GM23338 (cell line): ENCODE results near the gene SLC7A5. TPM values are rescaled to one million over a fixed set of nuclear protein-coding genes. Genes with fewer than 3 reads are reported as not detected.

ENCODE experiments used
- ATAC-seq: fragments of 200-7000 bp; cut with Tn5 transposase; 3 replicates; pipeline ENCODE4 v1.9.1; 2020
- DNase-seq: peaks from one replicate; pipeline ENCODE4 v3.0.0-alpha.2; 2015; ENCODE audit warnings: low spot score
- H2AFZ ChIP-seq: fragments of 200-600 bp; sonication (generic); 2 replicates; pipeline ENCODE4 v1.8.0; 2016; ENCODE audit warnings: antibody characterized with exemption, mild to moderate bottlenecking, moderate library complexity
- H3F3A ChIP-seq: fragments of 200-600 bp; sonication (generic); replicated peaks from 2 replicates; pipeline ENCODE4 v1.8.0; 2017; ENCODE audit warnings: antibody characterized with exemption, mixed run types, low read depth
- H3K27ac ChIP-seq: fragments of 200-600 bp; sonication (generic); 2 replicates; pipeline ENCODE4 v1.6.1; 2016; ENCODE audit warnings: low read depth
- H3K27me3 ChIP-seq: fragments of 200-600 bp; sonication (generic); 2 replicates; pipeline ENCODE4 v1.8.0; 2016; ENCODE audit warnings: mild to moderate bottlenecking, mixed run types, moderate library complexity; ENCODE audit not compliant: insufficient read depth
- H3K36me3 ChIP-seq: fragments of 200-600 bp; sonication (generic); 2 replicates; pipeline ENCODE4 v1.8.0; 2016; ENCODE audit warnings: mild to moderate bottlenecking; ENCODE audit not compliant: insufficient read depth
- H3K4me1 ChIP-seq: fragments of 200-600 bp; sonication (generic); 2 replicates; pipeline ENCODE4 v1.8.0; 2016; ENCODE audit warnings: mild to moderate bottlenecking, moderate library complexity; ENCODE audit not compliant: insufficient read depth
- H3K4me2 ChIP-seq: fragments of 200-600 bp; sonication (generic); 2 replicates; pipeline ENCODE4 v1.7.1; 2017; ENCODE audit warnings: mixed run types
- H3K4me3 ChIP-seq: fragments of 200-600 bp; sonication (generic); 2 replicates; pipeline ENCODE4 v1.6.1; 2016; ENCODE audit warnings: mixed run types
- H3K79me2 ChIP-seq: fragments of 200-600 bp; sonication (generic); replicated peaks from 2 replicates; pipeline ENCODE4 v1.8.0; 2017; ENCODE audit warnings: mild to moderate bottlenecking; ENCODE audit not compliant: insufficient read depth
- H3K9me2 ChIP-seq: fragments of 200-600 bp; sonication (generic); 2 replicates; pipeline ENCODE4 v1.8.0; 2017; ENCODE audit not compliant: insufficient read depth
- H4K20me1 ChIP-seq: fragments of 200-600 bp; sonication (generic); replicated peaks from 2 replicates; pipeline ENCODE4 v1.8.0; 2017; ENCODE audit warnings: mild to moderate bottlenecking; ENCODE audit not compliant: insufficient read depth
- H3K27ac Mint-ChIP-seq: 2 replicates; pipeline ENCODE4 v1.8.0; 2020; ENCODE audit warnings: inconsistent platforms, mild to moderate bottlenecking, moderate library complexity, mixed read lengths
- H3K27me3 Mint-ChIP-seq: 3 replicates; pipeline ENCODE4 v1.8.0; 2022; ENCODE audit warnings: low read depth, mild to moderate bottlenecking, moderate library complexity, mixed read lengths, inconsistent platforms; ENCODE audit not compliant: insufficient read depth, poor library complexity
- H3K36me3 Mint-ChIP-seq: 3 replicates; pipeline ENCODE4 v1.8.0; 2021; ENCODE audit warnings: low read depth, mild to moderate bottlenecking, inconsistent platforms, moderate library complexity, mixed read lengths
- H3K4me1 Mint-ChIP-seq: 3 replicates; pipeline ENCODE4 v1.8.0; 2020; ENCODE audit warnings: mild to moderate bottlenecking, inconsistent platforms, mixed read lengths
- H3K4me3 Mint-ChIP-seq: 3 replicates; pipeline ENCODE4 v1.8.0; 2021; ENCODE audit warnings: moderate library complexity, mild to moderate bottlenecking, inconsistent platforms, mixed read lengths
- H3K9me3 Mint-ChIP-seq: 3 replicates; pipeline ENCODE4 v1.8.0; 2020; ENCODE audit warnings: moderate library complexity, mild to moderate bottlenecking, inconsistent platforms, mixed read lengths
- EZH2 ChIP-seq: fragments of 200-600 bp; sonication (generic); IDR thresholded peaks from one replicate; pipeline ENCODE4 v1.8.0; 2017; ENCODE audit warnings: antibody characterized with exemption, mild to moderate bottlenecking, low read depth; ENCODE audit not compliant: unreplicated experiment
- EZH2phosphoT487 ChIP-seq: fragments of 200-600 bp; sonication (generic); IDR thresholded peaks from one replicate; pipeline ENCODE4 v1.8.1; 2018; ENCODE audit warnings: antibody characterized with exemption; ENCODE audit not compliant: unreplicated experiment
- POLR2AphosphoS5 ChIP-seq: IDR thresholded peaks from 2 replicates; pipeline ENCODE4 v1.6.1; 2016; ENCODE audit warnings: antibody characterized with exemption, low read depth
- ZNF462 ChIP-seq: fragments of 250-450 bp; sonication (Bioruptor Pico); IDR thresholded peaks from 2 replicates; pipeline ENCODE4 v1.5.0; 2020; ENCODE audit warnings: mild to moderate bottlenecking, moderate library complexity
- polyA plus RNA-seq: library from polyadenylated mRNA; unstranded; fragments of >200 nt; fragmentation: Nextera tagmentation; extraction: Ambion mirVana; gene quantifications from 2 replicates; pipeline ENCODE4 v1.2.1, GENCODE V29; 2016
- total RNA-seq: library from RNA; depleted of rRNA; stranded (reverse); fragments of >200 nt; shearing (Covaris generic); gene quantifications from 2 replicates; pipeline ENCODE4 v1.2.3, GENCODE V29; 2014
- TF ChIP-seq, protein P1 (sequence below): IDR thresholded peaks from 2 replicates; pipeline ENCODE4 v1.6.1; 2016; ENCODE audit warnings: antibody characterized with exemption

The SLC7A5 gene
- total and polyA plus RNA-seq, 2 experiments from 2014 or later: 107 to 386 TPM

DNA sequence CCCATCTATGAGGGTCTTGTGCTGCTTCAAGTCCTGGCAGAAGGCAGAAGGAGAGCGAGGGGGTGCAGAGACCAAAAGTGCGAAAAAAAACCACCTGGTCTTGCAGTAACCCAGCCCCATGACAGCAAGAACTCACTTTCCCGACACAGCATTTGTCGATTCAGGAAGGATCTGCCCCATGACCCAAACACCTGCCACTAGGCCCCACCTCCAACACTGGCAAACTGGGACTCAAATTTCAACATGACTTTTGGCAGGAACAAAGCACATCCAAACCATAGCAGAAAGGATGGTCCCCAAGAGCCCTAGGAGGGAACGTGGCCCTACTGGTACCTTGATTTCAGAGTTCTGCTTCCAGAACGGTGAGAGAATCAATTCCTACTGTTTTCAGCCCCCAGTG is 68.8 kb downstream of the SLC7A5 start (continued):
- TF ChIP-seq ZNF462 (CRISPR knock-in tag): no peak
- TF ChIP-seq EZH2: no peak
- TF ChIP-seq POLR2AphosphoS5: no peak
- TF ChIP-seq, protein P1, sequence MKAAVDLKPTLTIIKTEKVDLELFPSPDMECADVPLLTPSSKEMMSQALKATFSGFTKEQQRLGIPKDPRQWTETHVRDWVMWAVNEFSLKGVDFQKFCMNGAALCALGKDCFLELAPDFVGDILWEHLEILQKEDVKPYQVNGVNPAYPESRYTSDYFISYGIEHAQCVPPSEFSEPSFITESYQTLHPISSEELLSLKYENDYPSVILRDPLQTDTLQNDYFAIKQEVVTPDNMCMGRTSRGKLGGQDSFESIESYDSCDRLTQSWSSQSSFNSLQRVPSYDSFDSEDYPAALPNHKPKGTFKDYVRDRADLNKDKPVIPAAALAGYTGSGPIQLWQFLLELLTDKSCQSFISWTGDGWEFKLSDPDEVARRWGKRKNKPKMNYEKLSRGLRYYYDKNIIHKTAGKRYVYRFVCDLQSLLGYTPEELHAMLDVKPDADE: no peak

GRCh38 chr16:87795336-87795735 is 74.0 kb downstream of the SLC7A5 start:
- peaks cover 6% of the 10 kb centered on the region for H3K27me3 Mint-ChIP-seq
- H3K4me3 Mint-ChIP-seq: no peak overlapping the region

More at GRCh38 chr16:87795336-87795735, 74.0 kb downstream of the SLC7A5 start:
- no peak overlapping the region for H3K27ac Mint-ChIP-seq
- H3K9me3 Mint-ChIP-seq: no peaks in the 10 kb centered on the region
- Histone ChIP-seq H3K4me3 (no peak overlapping the region), H3K27ac (no peak overlapping the region), H3K4me1 (no peaks in the 10 kb centered on the region), H3K36me3 (no peaks in the 10 kb centered on the region), H3K4me2 (no peak overlapping the region), H3F3A (no peaks in the 10 kb centered on the region), H4K20me1 (no peaks in the 10 kb centered on the region), H2AFZ (no peak overlapping the region), H3K27me3 (no peaks in the 10 kb centered on the region), H3K79me2 (no peaks in the 10 kb centered on the region), H3K9me2 (no peaks in the 10 kb centered on the region)
- no peak for TF ChIP-seq EZH2phosphoT487
- no peak for DNase-seq
- peak; percentile 29; the same call in 2 of the 3 replicates for ATAC-seq
- H3K4me1 Mint-ChIP-seq: no peaks in the 10 kb centered on the region; the same call in 2 of the 3 replicates
- no peaks in the 10 kb centered on the region for H3K36me3 Mint-ChIP-seq
